H9 (cell line): Measurements from ENCODE around the gene ALKBH5. TPM values are rescaled to one million over a fixed set of nuclear protein-coding genes. Genes with fewer than 3 reads are reported as not detected.

Experiments used
- DNase-seq: peaks from one replicate; pipeline ENCODE4 v3.0.0-alpha.2; 2017
- H2AFZ ChIP-seq: one replicate; pipeline ENCODE4 v1.6.1; 2013; ENCODE audit warnings: mild to moderate bottlenecking, low read length, control low read depth, moderate library complexity
- H2AK5ac ChIP-seq: 2 replicates; pipeline ENCODE4 v1.6.1; 2013; ENCODE audit warnings: low read length, control low read depth, mixed read lengths; ENCODE audit not compliant: insufficient read length
- H2BK120ac ChIP-seq: one replicate; pipeline ENCODE4 v1.6.1; 2013; ENCODE audit warnings: low read depth, mild to moderate bottlenecking, low read length, control low read depth, inconsistent platforms; ENCODE audit not compliant: poor library complexity, severe bottlenecking
- H2BK12ac ChIP-seq: 2 replicates; pipeline ENCODE4 v1.6.1; 2013; ENCODE audit warnings: low read length, control low read depth, mixed read lengths, low read depth; ENCODE audit not compliant: insufficient read length
- H2BK15ac ChIP-seq: 2 replicates; pipeline ENCODE4 v1.6.1; 2013; ENCODE audit warnings: low read depth, low read length, control low read depth
- H2BK20ac ChIP-seq: one replicate; pipeline ENCODE4 v1.6.1; 2013; ENCODE audit warnings: low read depth, mild to moderate bottlenecking, low read length, control low read depth, inconsistent platforms; ENCODE audit not compliant: poor library complexity, severe bottlenecking
- H2BK5ac ChIP-seq: 2 replicates; pipeline ENCODE4 v1.6.1; 2013; ENCODE audit warnings: low read length, control low read depth, mixed read lengths; ENCODE audit not compliant: insufficient read length
- H3K14ac ChIP-seq: 2 replicates; pipeline ENCODE4 v1.6.1; 2013; ENCODE audit warnings: low read length, control low read depth; ENCODE audit not compliant: insufficient read depth
- H3K18ac ChIP-seq: 2 replicates; pipeline ENCODE4 v1.6.1; 2013; ENCODE audit warnings: low read depth, mild to moderate bottlenecking, mixed read lengths, low read length, control low read depth; ENCODE audit not compliant: insufficient read length
- H3K23ac ChIP-seq: 2 replicates; pipeline ENCODE4 v1.6.1; 2013; ENCODE audit warnings: low read length, control low read depth, mixed read lengths, low read depth; ENCODE audit not compliant: insufficient read length
- H3K23me2 ChIP-seq: 2 replicates; pipeline ENCODE4 v1.6.1; 2013; ENCODE audit warnings: low read depth, mild to moderate bottlenecking, mixed read lengths, low read length, control low read depth; ENCODE audit not compliant: insufficient read length, poor library complexity, severe bottlenecking
- H3K27ac ChIP-seq: 2 replicates; pipeline ENCODE4 v1.5.1; 2013; ENCODE audit warnings: low read length, control low read depth, mixed read lengths, low read depth; ENCODE audit not compliant: insufficient read length
- H3K27me3 ChIP-seq: 2 replicates; pipeline ENCODE4 v1.6.1; 2013; ENCODE audit warnings: low read length, control low read depth, inconsistent platforms; ENCODE audit not compliant: insufficient read depth
- H3K4ac ChIP-seq: 2 replicates; pipeline ENCODE4 v1.6.1; 2013; ENCODE audit warnings: low read depth, mild to moderate bottlenecking, control low read depth, inconsistent platforms, low read length, moderate library complexity
- H3K4me1 ChIP-seq: 2 replicates; pipeline ENCODE4 v1.6.1; 2013; ENCODE audit warnings: low read length, control low read depth, inconsistent platforms; ENCODE audit not compliant: insufficient read depth
- H3K4me2 ChIP-seq: 2 replicates; pipeline ENCODE4 v1.6.1; 2013; ENCODE audit warnings: low read length, control low read depth, mixed read lengths; ENCODE audit not compliant: insufficient read length, insufficient read depth
- H3K56ac ChIP-seq: 2 replicates; pipeline ENCODE4 v1.6.1; 2013; ENCODE audit warnings: low read depth, mild to moderate bottlenecking, mixed read lengths, low read length, control low read depth; ENCODE audit not compliant: insufficient read length
- H3K79me1 ChIP-seq: 2 replicates; pipeline ENCODE4 v1.6.1; 2013; ENCODE audit warnings: low read depth, mild to moderate bottlenecking, moderate library complexity, low read length, control low read depth, inconsistent platforms; ENCODE audit not compliant: insufficient read depth, poor library complexity, severe bottlenecking
- H3K79me2 ChIP-seq: 2 replicates; pipeline ENCODE4 v1.6.1; 2013; ENCODE audit warnings: low read length, control low read depth, inconsistent platforms; ENCODE audit not compliant: insufficient read depth
- H3K9ac ChIP-seq: 2 replicates; pipeline ENCODE4 v1.6.1; 2013; ENCODE audit warnings: low read length, control low read depth, mixed read lengths; ENCODE audit not compliant: insufficient read length; ENCODE audit errors: extremely low read depth
- H3K9me3 ChIP-seq: one replicate; pipeline ENCODE4 v1.6.1; 2013; ENCODE audit warnings: low read depth, low read length, inconsistent platforms; ENCODE audit not compliant: control insufficient read depth
- H3T11ph ChIP-seq: one replicate; pipeline ENCODE4 v1.6.1; 2013; ENCODE audit warnings: mild to moderate bottlenecking, low read length, control low read depth, inconsistent platforms
- H4K20me1 ChIP-seq: one replicate; pipeline ENCODE4 v1.6.1; 2013; ENCODE audit not compliant: control insufficient read depth, insufficient read length, insufficient read depth
- H4K5ac ChIP-seq: 2 replicates; pipeline ENCODE4 v1.6.1; 2013; ENCODE audit warnings: low read depth, mild to moderate bottlenecking, mixed read lengths, low read length, control low read depth; ENCODE audit not compliant: insufficient read length
- H4K8ac ChIP-seq: replicated peaks from 2 replicates; pipeline ENCODE4 v1.6.1; 2013; ENCODE audit warnings: low read length, control low read depth, mixed read lengths, low read depth; ENCODE audit not compliant: insufficient read length
- H4K91ac ChIP-seq: 2 replicates; pipeline ENCODE4 v1.6.1; 2013; ENCODE audit warnings: low read depth, mild to moderate bottlenecking, moderate library complexity, mixed read lengths, low read length, control low read depth; ENCODE audit not compliant: insufficient read length
- H3K27ac Mint-ChIP-seq, 3 experiments: 2 replicates in 2 of 3; 3 replicates in 1 of 3; pipeline ENCODE4 v1.8.0; 2020 to 2021; ENCODE audit warnings: mixed read lengths in 3 of 3, mild to moderate bottlenecking in 1 of 3, moderate library complexity in 1 of 3
- H3K27me3 Mint-ChIP-seq: 2 replicates; pipeline ENCODE4 v1.8.0; 2021; ENCODE audit warnings: low read depth, mild to moderate bottlenecking, moderate library complexity, mixed read lengths
- H3K36me3 Mint-ChIP-seq, 3 experiments: 2 replicates in 2 of 3; 3 replicates in 1 of 3; pipeline ENCODE4 v1.8.0; 2020 to 2021; ENCODE audit warnings: low read depth in 3 of 3, mixed read lengths in 3 of 3; ENCODE audit not compliant: insufficient read depth in 1 of 3
- H3K4me1 Mint-ChIP-seq, 2 experiments: 2 replicates each; pipeline ENCODE4 v1.8.0; 2020; ENCODE audit warnings: mixed read lengths in 2 of 2
- H3K4me3 Mint-ChIP-seq, 2 experiments: 2 replicates in 1 of 2; 3 replicates in 1 of 2; pipeline ENCODE4 v1.8.0; 2020 to 2021; ENCODE audit warnings: mild to moderate bottlenecking in 2 of 2, mixed read lengths in 2 of 2, moderate library complexity in 1 of 2
- H3K9me3 Mint-ChIP-seq, 2 experiments: 2 replicates in 1 of 2; 3 replicates in 1 of 2; pipeline ENCODE4 v1.8.0; 2020; ENCODE audit warnings: mild to moderate bottlenecking in 2 of 2, mixed read lengths in 2 of 2, moderate library complexity in 1 of 2
- WGBS: extraction: QIAGEN DNeasy Blood & Tissue Kit; methylation state at CpG from one replicate; pipeline ENCODE4 v1.1.7; 2013; ENCODE audit warnings: missing lambda C conversion rate, low lambda C conversion rate, mixed read lengths; ENCODE audit not compliant: insufficient read length; ENCODE audit errors: extremely low coverage; 5-methylcytosine and 5-hydroxymethylcytosine counted together
- total RNA-seq: library from RNA; stranded (reverse); gene quantifications from 2 replicates; pipeline ENCODE4 v1.2.1, GENCODE V29; 2021
- TF ChIP-seq, protein P1 (sequence below): fragments of 200-600 bp; sonication (generic); conservative IDR thresholded peaks from 3 replicates; pipeline ENCODE4 v1.8.0; 2021; ENCODE audit warnings: antibody characterized with exemption, mild to moderate bottlenecking

The ALKBH5 gene
- total RNA-seq, 1 experiment from 2014 or later = 89.8 TPM

DNA sequence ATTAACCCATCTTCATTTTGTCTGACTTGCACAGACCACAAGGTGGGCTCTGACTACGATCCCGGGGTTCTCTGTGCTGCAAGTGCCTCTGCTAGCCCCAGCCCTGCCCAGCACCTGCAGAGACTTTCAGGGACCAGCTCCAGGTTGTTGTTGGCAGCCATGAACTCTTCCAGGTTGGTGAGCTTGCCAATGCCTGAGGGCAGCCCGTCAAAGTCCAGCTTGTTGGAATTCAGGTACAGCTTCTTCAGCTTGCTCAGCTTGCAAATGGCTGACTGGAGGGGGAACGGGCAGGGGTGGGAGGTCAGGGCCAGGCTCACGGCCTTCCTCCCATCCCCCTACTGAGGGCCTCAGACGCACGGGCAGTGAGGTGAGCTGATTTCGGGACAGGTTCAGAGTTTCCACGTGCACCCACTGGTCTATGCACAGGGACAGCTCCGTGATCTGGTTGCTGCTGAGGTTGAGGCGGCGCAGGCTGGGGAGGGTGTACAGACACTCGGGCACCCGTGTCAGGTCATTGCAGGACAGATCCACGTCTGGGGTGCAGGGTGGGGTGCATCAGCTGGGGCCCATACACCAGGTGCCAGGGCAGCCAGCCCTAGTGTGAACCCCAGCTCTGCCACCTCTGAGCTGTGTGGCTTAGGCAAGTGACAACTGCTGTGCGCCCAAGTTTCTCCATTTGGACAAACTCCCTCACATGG, 69.7 kb downstream of the ALKBH5 start:
- no peak overlapping the region for H2BK15ac ChIP-seq
- H3K56ac ChIP-seq = no peak overlapping the region
- no peak overlapping the region for H4K91ac ChIP-seq
- no peak overlapping the region for H2BK20ac ChIP-seq
- DNase-seq = no peak
- no peak overlapping the region for H2BK120ac ChIP-seq
- H3T11ph ChIP-seq = no peak overlapping the region
- H3K9ac ChIP-seq = no peak overlapping the region
- Mint-ChIP-seq H3K9me3 (no peaks in the 10 kb centered on the region), H3K27ac (no peak overlapping the region), H3K36me3 (peaks cover 31 to 80% (median 80%) of the 10 kb centered on the region in 3 experiments; a peak in 6 of 7 replicates), H3K27me3 (no peaks in the 10 kb centered on the region), H3K4me3 (no peak overlapping the region), H3K4me1 (peaks cover 17 to 23% of the 10 kb centered on the region in 2 experiments)
- H3K27me3 ChIP-seq = no peaks in the 10 kb centered on the region
- H3K14ac ChIP-seq = no peak overlapping the region
- no peak overlapping the region for H3K27ac ChIP-seq
- H4K20me1 ChIP-seq = no peaks in the 10 kb centered on the region
- H3K18ac ChIP-seq = no peak overlapping the region
- H2BK12ac ChIP-seq = no peak overlapping the region
- H2AFZ ChIP-seq = no peak overlapping the region
- no peak overlapping the region for H4K5ac ChIP-seq
- no peak overlapping the region for H3K23ac ChIP-seq
- H3K4me1 ChIP-seq = no peaks in the 10 kb centered on the region
- H3K79me1 ChIP-seq = no peaks in the 10 kb centered on the region
- no peak overlapping the region for H3K4me2 ChIP-seq
- H3K4ac ChIP-seq = no peak overlapping the region
- H3K9me3 ChIP-seq = no peaks in the 10 kb centered on the region
- no peaks in the 10 kb centered on the region; the same call in 1 of the 2 replicates for H3K79me2 ChIP-seq
- H3K23me2 ChIP-seq = peaks cover 6% of the 10 kb centered on the region
- no peak overlapping the region for H2AK5ac ChIP-seq
- WGBS = no CpG with 5 or more reads among the region's 16 CpGs
- TF ChIP-seq, protein P1, sequence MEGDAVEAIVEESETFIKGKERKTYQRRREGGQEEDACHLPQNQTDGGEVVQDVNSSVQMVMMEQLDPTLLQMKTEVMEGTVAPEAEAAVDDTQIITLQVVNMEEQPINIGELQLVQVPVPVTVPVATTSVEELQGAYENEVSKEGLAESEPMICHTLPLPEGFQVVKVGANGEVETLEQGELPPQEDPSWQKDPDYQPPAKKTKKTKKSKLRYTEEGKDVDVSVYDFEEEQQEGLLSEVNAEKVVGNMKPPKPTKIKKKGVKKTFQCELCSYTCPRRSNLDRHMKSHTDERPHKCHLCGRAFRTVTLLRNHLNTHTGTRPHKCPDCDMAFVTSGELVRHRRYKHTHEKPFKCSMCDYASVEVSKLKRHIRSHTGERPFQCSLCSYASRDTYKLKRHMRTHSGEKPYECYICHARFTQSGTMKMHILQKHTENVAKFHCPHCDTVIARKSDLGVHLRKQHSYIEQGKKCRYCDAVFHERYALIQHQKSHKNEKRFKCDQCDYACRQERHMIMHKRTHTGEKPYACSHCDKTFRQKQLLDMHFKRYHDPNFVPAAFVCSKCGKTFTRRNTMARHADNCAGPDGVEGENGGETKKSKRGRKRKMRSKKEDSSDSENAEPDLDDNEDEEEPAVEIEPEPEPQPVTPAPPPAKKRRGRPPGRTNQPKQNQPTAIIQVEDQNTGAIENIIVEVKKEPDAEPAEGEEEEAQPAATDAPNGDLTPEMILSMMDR = no peak
- H2BK5ac ChIP-seq = no peak overlapping the region
- H4K8ac ChIP-seq = no peak overlapping the region
